ENCODE measurements around the gene KIR3DL2.
"Not testable (repeated sequence)": the region's sequence is repeated elsewhere in the genome, so short reads cannot be mapped to it uniquely, and the experiment has no call there.

GRCh38 chr19:54814571-54814970 lies 35.7 kb upstream of the KIR3DL2 start:
- not testable (repeated sequence) for TF ChIP-seq CTCF, POLR2A (IDR thresholded peaks at IDR 0.05)

All from heart left ventricle (tissue), 13 donors.